Mesothelial cell of epicardium (in vitro differentiated cells): ENCODE data around the gene TBATA. TPM values are rescaled to one million over a fixed set of nuclear protein-coding genes. Genes with fewer than 3 reads are reported as not detected.

Source experiments
- DNase-seq, 2 experiments: peaks; one replicate each; pipeline ENCODE4 v3.0.0; 2021; ENCODE audit warnings: low spot score in 2 of 2; ENCODE audit not compliant: unreplicated experiment in 2 of 2
- H3K27ac Mint-ChIP-seq: 2 replicates; pipeline ENCODE4 v1.8.0; 2021; ENCODE audit warnings: mixed read lengths
- H3K27me3 Mint-ChIP-seq: 2 replicates; pipeline ENCODE4 v1.8.0; 2021; ENCODE audit warnings: low read depth, mixed read lengths
- H3K36me3 Mint-ChIP-seq: 2 replicates; pipeline ENCODE4 v1.8.0; 2021; ENCODE audit warnings: mixed read lengths
- H3K4me1 Mint-ChIP-seq: 2 replicates; pipeline ENCODE4 v1.8.0; 2021; ENCODE audit warnings: mixed read lengths
- H3K4me3 Mint-ChIP-seq: 2 replicates; pipeline ENCODE4 v1.8.0; 2021; ENCODE audit warnings: mild to moderate bottlenecking, moderate library complexity, mixed read lengths
- H3K9me3 Mint-ChIP-seq: 2 replicates; pipeline ENCODE4 v1.8.0; 2021; ENCODE audit warnings: mixed read lengths
- total RNA-seq: library from RNA; stranded (reverse); gene quantifications from 3 replicates; pipeline ENCODE4 v1.2.1, GENCODE V29; 2021
- TF ChIP-seq, protein P1 (sequence below): fragments of 200-600 bp; sonication (generic); IDR thresholded peaks from one replicate; pipeline ENCODE4 v1.5.0; 2021; ENCODE audit warnings: antibody characterized with exemption; ENCODE audit not compliant: unreplicated experiment

Gene TBATA
- total RNA-seq, 1 donor from 2014 or later = not detected

DNA sequence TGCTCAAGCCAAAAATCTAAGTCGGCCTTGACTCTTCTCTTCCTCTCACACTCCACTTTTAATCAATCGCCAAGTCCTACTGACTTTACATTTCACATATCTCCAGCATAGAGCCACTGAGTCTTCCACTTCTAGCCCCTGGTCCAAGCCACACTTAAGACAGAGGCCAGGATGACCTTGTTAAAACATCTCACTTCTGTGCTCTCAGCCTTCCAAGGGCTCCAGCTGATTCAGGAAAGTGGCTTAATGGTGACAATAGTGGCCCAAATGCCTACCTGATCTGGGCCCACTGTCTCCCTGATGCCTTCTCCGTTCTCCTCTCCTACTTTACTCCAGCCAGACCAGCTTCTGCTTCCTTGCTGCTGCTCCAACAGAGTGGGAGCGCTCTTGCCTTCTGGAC lies 4.4 kb downstream of the TBATA start:
- Mint-ChIP-seq H3K27ac (no peak overlapping the region), H3K27me3 (no peaks in the 10 kb centered on the region), H3K9me3 (no peaks in the 10 kb centered on the region), H3K4me3 (no peak overlapping the region), H3K36me3 (no peaks in the 10 kb centered on the region), H3K4me1 (no peaks in the 10 kb centered on the region)
- DNase-seq = no peak
- TF ChIP-seq, protein P1, sequence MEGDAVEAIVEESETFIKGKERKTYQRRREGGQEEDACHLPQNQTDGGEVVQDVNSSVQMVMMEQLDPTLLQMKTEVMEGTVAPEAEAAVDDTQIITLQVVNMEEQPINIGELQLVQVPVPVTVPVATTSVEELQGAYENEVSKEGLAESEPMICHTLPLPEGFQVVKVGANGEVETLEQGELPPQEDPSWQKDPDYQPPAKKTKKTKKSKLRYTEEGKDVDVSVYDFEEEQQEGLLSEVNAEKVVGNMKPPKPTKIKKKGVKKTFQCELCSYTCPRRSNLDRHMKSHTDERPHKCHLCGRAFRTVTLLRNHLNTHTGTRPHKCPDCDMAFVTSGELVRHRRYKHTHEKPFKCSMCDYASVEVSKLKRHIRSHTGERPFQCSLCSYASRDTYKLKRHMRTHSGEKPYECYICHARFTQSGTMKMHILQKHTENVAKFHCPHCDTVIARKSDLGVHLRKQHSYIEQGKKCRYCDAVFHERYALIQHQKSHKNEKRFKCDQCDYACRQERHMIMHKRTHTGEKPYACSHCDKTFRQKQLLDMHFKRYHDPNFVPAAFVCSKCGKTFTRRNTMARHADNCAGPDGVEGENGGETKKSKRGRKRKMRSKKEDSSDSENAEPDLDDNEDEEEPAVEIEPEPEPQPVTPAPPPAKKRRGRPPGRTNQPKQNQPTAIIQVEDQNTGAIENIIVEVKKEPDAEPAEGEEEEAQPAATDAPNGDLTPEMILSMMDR = no peak

DNA sequence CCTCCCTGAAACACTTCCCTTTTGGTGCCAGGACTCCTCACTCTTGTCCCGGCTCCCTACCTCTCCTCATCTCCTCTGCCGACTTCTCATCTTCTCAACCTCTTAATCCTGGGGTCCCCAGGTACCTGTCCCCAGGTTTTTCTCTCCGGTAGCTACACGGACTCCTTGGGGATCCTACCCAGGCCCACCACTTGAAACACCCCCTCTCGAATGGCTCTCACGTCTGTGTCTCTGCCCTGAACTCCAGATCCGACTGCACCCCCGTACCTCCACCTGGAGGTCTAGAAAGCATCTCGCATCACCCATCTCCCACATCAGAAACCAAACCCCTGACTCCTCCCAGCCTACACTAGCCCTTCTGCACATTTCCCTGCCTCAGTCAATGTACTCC lies 4.8 kb downstream of the TBATA start:
- Mint-ChIP-seq H3K27ac (no peak overlapping the region), H3K9me3 (no peaks in the 10 kb centered on the region), H3K4me1 (no peaks in the 10 kb centered on the region), H3K4me3 (no peak overlapping the region), H3K36me3 (no peaks in the 10 kb centered on the region), H3K27me3 (no peaks in the 10 kb centered on the region)
- TF ChIP-seq, protein P1 = no peak
- DNase-seq = peak in 1 of 2 experiments; percentile 20

DNA sequence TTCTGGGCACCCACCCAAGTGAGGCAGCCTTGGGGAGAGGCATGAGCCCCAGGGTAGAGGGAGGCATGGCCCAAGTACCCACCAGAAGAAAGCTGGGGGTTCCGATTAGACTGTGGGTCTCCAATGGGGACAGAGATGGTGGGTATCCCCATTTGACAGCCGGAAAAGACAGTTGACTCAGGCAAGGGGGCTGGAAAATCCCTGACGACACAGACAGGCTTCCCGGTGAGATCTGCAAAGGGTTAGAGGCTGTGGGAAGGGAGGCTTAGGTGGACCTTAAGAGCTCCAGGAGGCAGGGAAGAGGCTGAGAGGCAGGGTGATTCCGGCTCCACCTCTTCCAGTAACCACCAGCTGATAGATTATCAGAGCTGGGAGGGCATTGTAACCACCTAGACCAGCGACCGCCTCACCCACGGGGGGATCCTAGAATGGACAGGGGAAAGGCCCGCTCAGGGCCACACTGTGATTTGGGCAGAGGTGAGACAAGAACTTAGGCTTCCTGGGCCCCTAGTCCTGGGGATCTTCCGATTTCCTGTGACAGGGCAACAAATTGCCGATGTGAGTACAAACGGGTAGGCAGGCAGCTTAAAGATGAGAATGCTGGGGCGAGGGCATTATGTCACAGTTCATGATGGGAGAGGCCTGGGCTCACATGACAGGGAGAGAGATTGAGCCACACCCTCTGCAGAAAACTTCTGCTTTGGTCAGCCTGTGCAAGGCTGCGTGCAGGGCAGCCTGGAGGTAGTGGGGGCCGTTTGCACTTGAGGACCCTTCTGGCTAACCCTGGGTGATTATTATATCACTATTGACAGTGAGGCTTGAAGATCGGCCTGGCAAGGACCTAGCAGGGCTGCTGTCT lies 5.4 kb downstream of the TBATA start:
- Mint-ChIP-seq H3K36me3 (no peaks in the 10 kb centered on the region), H3K4me1 (no peaks in the 10 kb centered on the region), H3K27me3 (no peaks in the 10 kb centered on the region), H3K27ac (no peak overlapping the region), H3K9me3 (no peaks in the 10 kb centered on the region), H3K4me3 (no peak overlapping the region)
- TF ChIP-seq, protein P1 = no peak
- DNase-seq = peak in 1 of 2 experiments; percentile 27

DNA sequence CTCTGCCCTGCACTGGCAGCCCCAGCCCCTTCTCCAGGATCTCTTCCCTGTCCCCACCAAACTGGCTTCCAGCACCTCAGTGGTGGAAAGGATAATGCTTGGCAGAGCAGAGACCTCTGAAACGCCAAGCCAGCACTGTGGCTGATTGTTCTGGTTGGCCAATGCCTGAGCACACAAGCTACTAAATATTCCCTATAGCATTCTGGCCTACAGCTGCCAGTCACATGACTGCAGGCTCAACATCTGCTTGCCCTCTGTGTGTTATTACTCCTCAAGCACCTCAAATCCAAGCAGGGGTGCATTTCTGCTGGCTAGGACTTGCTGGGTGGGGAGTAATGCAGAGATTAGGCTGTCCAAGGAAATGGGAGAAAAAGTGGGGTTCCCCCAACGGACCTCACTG lies 6.1 kb downstream of the TBATA start:
- TF ChIP-seq, protein P1 = no peak
- H3K27me3 Mint-ChIP-seq = no peaks in the 10 kb centered on the region
- H3K4me3 Mint-ChIP-seq = no peak overlapping the region
- H3K9me3 Mint-ChIP-seq = no peaks in the 10 kb centered on the region
- DNase-seq = no peak
- H3K36me3 Mint-ChIP-seq = no peaks in the 10 kb centered on the region
- no peaks in the 10 kb centered on the region for H3K4me1 Mint-ChIP-seq
- no peak overlapping the region for H3K27ac Mint-ChIP-seq

DNA sequence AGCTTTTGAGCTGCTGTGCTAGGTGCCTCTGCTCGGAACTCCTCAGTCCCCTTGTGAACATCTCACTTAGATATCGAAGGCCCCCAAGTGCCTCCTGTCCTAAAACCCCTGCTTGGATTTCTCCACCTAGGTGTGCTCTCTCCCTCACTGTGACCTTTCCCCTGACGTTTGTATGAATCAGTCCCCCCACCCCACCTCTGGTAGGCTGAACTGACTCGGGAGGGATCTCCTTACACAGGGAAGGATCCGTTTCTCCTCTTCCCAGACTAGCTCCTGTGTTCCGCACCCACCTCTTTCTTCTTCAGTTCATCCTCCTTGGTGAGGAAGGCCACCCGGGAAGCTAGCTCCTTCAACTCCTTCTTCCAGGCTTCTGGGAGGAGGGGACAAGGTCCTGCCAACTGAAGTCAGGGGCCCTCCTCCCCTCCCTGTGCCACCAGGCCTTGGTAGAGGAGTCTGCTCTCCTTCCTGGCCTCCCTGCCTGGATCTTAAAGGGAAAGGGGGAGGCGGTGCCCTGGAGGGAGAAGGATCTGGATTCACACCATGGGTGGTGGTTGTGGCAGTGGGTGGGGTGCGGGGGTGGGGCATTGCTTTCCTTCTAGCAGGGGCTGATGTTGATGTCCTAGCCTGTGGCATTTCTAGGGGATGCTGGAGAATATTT lies 6.8 kb downstream of the TBATA start:
- H3K27ac Mint-ChIP-seq = no peak overlapping the region
- no peaks in the 10 kb centered on the region for H3K36me3 Mint-ChIP-seq
- H3K27me3 Mint-ChIP-seq = no peaks in the 10 kb centered on the region

More for the DNA sequence above, 6.8 kb downstream of the TBATA start:
- TF ChIP-seq, protein P1 = no peak
- DNase-seq = peak in 1 of 2 experiments; percentile 19
- no peak overlapping the region for H3K4me3 Mint-ChIP-seq
- H3K4me1 Mint-ChIP-seq = no peaks in the 10 kb centered on the region
- H3K9me3 Mint-ChIP-seq = no peaks in the 10 kb centered on the region
